DOHH2 (cell line): ENCODE results near the gene MAP3K9.

Source experiments
- H3F3A ChIP-seq: fragments of 200-600 bp; sonication (generic), shearing (Covaris generic); 2 replicates; pipeline ENCODE4 v1.6.0; 2016; ENCODE audit warnings: antibody characterized with exemption, mild to moderate bottlenecking; ENCODE audit not compliant: control insufficient read depth, insufficient read depth
- H3K27ac ChIP-seq: fragments of 200-600 bp; sonication (generic); 2 replicates; pipeline ENCODE4 v1.5.1; 2014; ENCODE audit warnings: low read depth, mild to moderate bottlenecking, low read length, moderate library complexity
- H3K27me3 ChIP-seq: fragments of 200-600 bp; sonication (generic); 2 replicates; pipeline ENCODE4 v1.6.1; 2014; ENCODE audit warnings: mild to moderate bottlenecking, low read length, mixed read lengths; ENCODE audit not compliant: control insufficient read depth
- H3K36me3 ChIP-seq: fragments of 200-600 bp; sonication (generic); 2 replicates; pipeline ENCODE4 v1.6.1; 2014; ENCODE audit warnings: mild to moderate bottlenecking, low read length, moderate library complexity, mixed read lengths; ENCODE audit not compliant: control insufficient read depth
- H3K4me1 ChIP-seq: fragments of 200-600 bp; sonication (generic); 2 replicates; pipeline ENCODE4 v1.6.1; 2014; ENCODE audit warnings: mild to moderate bottlenecking, low read length, mixed read lengths; ENCODE audit not compliant: control insufficient read depth
- H3K4me2 ChIP-seq: fragments of 200-600 bp; sonication (generic); 2 replicates; pipeline ENCODE4 v1.6.0; 2014; ENCODE audit warnings: mild to moderate bottlenecking, low read length, moderate library complexity
- H3K4me3 ChIP-seq: fragments of 200-600 bp; sonication (generic); 2 replicates; pipeline ENCODE4 v1.5.1; 2014; ENCODE audit warnings: mild to moderate bottlenecking, low read length, mixed read lengths
- H3K79me2 ChIP-seq: fragments of 200-600 bp; sonication (generic); 2 replicates; pipeline ENCODE4 v1.6.1; 2014; ENCODE audit warnings: mild to moderate bottlenecking, low read length, mixed read lengths; ENCODE audit not compliant: control insufficient read depth
- H3K9me2 ChIP-seq: fragments of 200-600 bp; sonication (generic); replicated peaks from 2 replicates; pipeline ENCODE4 v1.6.1; 2014; ENCODE audit warnings: mild to moderate bottlenecking, low read length, mixed read lengths; ENCODE audit not compliant: control insufficient read depth
- H3K9me3 ChIP-seq: fragments of 200-600 bp; sonication (generic); 2 replicates; pipeline ENCODE4 v1.6.1; 2014; ENCODE audit warnings: antibody characterized with exemption, low read length, mixed read lengths; ENCODE audit not compliant: control insufficient read depth, insufficient read depth
- H4K20me1 ChIP-seq: fragments of 200-600 bp; sonication (generic); 2 replicates; pipeline ENCODE4 v1.6.0; 2014; ENCODE audit warnings: low read depth, mild to moderate bottlenecking, antibody characterized with exemption, low read length, moderate library complexity; ENCODE audit not compliant: control insufficient read depth, insufficient read depth
- EZH2phosphoT487 ChIP-seq: fragments of 200-600 bp; sonication (generic); IDR thresholded peaks from 2 replicates; pipeline ENCODE4 v1.6.1; 2017; ENCODE audit warnings: borderline replicate concordance, mild to moderate bottlenecking, antibody characterized with exemption, low read length, moderate library complexity, mixed read lengths
- TF ChIP-seq, protein P1 (sequence below): fragments of 200-600 bp; sonication (generic); IDR thresholded peaks from one replicate; pipeline ENCODE4 v1.5.1; 2014; ENCODE audit warnings: antibody characterized with exemption, mild to moderate bottlenecking, low read depth, low read length; ENCODE audit not compliant: poor library complexity, severe bottlenecking

Gene MAP3K9

DNA sequence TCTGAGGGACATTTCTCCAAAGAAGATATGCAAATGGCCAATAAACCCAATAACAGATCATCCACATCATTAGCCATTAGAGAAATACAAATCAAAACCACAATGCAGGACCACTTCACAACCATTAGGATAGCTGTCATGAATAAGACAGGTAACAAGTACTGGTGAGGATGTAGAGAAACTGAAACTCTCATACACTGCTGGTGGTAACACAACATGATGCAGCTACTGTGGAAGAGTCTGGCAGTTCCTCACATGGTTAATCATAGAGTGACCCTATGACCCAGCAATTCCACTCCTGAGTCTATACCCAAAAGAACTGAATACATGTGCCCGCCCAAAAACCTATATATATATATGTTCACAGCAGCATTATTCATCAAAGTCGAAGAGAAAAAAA lies 128.6 kb downstream of the MAP3K9 start:
- H3K9me2 ChIP-seq: no peaks in the 10 kb centered on the region

GRCh38 chr14:70677341-70677740 lies 132.0 kb downstream of the MAP3K9 start:
- Histone ChIP-seq H4K20me1 (no peaks in the 10 kb centered on the region), H3K9me2 (no peaks in the 10 kb centered on the region), H3K4me3 (no peak overlapping the region), H3K27me3 (no peaks in the 10 kb centered on the region), H3K36me3 (peaks cover 28% of the 10 kb centered on the region), H3F3A (peaks cover 12% of the 10 kb centered on the region), H3K9me3 (no peaks in the 10 kb centered on the region), H3K4me2 (no peak overlapping the region), H3K4me1 (no peaks in the 10 kb centered on the region), H3K79me2 (no peaks in the 10 kb centered on the region), H3K27ac (no peak overlapping the region)
- TF ChIP-seq, protein P1, sequence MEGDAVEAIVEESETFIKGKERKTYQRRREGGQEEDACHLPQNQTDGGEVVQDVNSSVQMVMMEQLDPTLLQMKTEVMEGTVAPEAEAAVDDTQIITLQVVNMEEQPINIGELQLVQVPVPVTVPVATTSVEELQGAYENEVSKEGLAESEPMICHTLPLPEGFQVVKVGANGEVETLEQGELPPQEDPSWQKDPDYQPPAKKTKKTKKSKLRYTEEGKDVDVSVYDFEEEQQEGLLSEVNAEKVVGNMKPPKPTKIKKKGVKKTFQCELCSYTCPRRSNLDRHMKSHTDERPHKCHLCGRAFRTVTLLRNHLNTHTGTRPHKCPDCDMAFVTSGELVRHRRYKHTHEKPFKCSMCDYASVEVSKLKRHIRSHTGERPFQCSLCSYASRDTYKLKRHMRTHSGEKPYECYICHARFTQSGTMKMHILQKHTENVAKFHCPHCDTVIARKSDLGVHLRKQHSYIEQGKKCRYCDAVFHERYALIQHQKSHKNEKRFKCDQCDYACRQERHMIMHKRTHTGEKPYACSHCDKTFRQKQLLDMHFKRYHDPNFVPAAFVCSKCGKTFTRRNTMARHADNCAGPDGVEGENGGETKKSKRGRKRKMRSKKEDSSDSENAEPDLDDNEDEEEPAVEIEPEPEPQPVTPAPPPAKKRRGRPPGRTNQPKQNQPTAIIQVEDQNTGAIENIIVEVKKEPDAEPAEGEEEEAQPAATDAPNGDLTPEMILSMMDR: no peak
- TF ChIP-seq EZH2phosphoT487: no peak

More for the DNA sequence above, 128.6 kb downstream of the MAP3K9 start:
- H3K27ac ChIP-seq: no peak overlapping the region
- TF ChIP-seq EZH2phosphoT487: no peak
- TF ChIP-seq, protein P1: no peak
- H3K9me3 ChIP-seq: no peaks in the 10 kb centered on the region
- H3K4me1 ChIP-seq: no peaks in the 10 kb centered on the region
- H3K36me3 ChIP-seq: peaks cover 4% of the 10 kb centered on the region; the same call in 1 of the 2 replicates
- H3K27me3 ChIP-seq: no peaks in the 10 kb centered on the region
- 0 out of 2 replicates have a peak, but pooled peaks cover 2% of the 10 kb centered on the region for H3F3A ChIP-seq
- no peaks in the 10 kb centered on the region for H4K20me1 ChIP-seq
- H3K4me2 ChIP-seq: no peak overlapping the region
- H3K79me2 ChIP-seq: no peaks in the 10 kb centered on the region
- H3K4me3 ChIP-seq: no peak overlapping the region
